Kidney epithelial cell (primary cell): ENCODE results near the gene C2CD4D. TPM values are rescaled to one million over a fixed set of nuclear protein-coding genes. Genes with fewer than 3 reads are reported as not detected.

Source experiments
- DNase-seq: peaks from one replicate; pipeline ENCODE4 v3.0.0-alpha.2; 2010; ENCODE audit warnings: low read depth
- H3K27me3 ChIP-seq: 2 replicates; pipeline ENCODE4 v1.6.0; 2011; ENCODE audit warnings: low read length; ENCODE audit not compliant: control insufficient read depth, insufficient read depth
- H3K36me3 ChIP-seq: 2 replicates; pipeline ENCODE4 v1.5.1; 2011; ENCODE audit warnings: low read length; ENCODE audit not compliant: control insufficient read depth, insufficient read depth
- H3K4me3 ChIP-seq: 2 replicates; pipeline ENCODE4 v1.5.1; 2011; ENCODE audit warnings: low read depth, mild to moderate bottlenecking, control low read depth, low read length
- total RNA-seq: library from RNA; depleted of rRNA; stranded (reverse); fragments of >200 nt; gene quantifications from 2 replicates; pipeline ENCODE4 v1.2.3, GENCODE V29; 2015
- TF ChIP-seq, protein P1 (sequence below): IDR thresholded peaks from 2 replicates; pipeline ENCODE4 v1.5.1; 2011; ENCODE audit warnings: mild to moderate bottlenecking, moderate library complexity, low read length, control low read depth, inconsistent platforms; ENCODE audit not compliant: insufficient read depth, poor library complexity, severe bottlenecking

C2CD4D gene
- total RNA-seq, 1 donor from 2014 or later = 1.3 TPM

DNA sequence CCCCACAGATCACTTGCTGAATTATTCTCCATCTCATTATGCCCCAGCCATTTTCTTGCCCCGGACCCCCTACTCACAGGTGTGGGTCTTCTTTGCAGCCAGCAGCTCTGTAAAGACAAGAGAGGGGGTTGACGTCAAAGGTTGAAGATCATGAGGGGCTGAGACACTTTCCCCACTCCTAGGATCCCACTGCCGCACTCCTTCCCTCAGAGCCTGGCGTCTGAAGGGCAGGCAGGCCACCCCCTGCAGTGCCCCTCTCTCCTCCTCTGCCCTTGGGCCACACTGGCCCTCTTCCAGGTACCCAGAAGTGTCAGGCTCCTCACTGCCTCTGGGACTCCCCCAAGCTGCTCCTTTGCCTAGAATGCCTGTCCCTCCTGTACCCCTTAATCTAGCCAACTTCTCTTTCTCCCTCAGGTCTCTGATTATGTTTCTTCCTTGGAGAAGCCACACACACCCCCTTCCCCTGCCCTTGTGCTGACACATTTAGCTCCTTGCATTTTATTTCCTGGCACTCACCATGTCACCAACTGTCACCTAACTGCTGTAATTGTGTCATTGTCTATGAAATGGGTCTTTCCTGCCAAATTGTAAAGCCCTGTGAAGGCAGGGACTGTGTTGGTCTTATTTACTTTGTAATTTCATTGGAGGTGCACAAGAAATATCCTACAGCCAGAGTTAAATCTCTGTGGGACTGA is 10.1 kb downstream of the C2CD4D start:
- Histone ChIP-seq H3K36me3 (no peaks in the 10 kb centered on the region), H3K27me3 (no peaks in the 10 kb centered on the region), H3K4me3 (no peak overlapping the region)
- no peak for DNase-seq
- TF ChIP-seq, protein P1, sequence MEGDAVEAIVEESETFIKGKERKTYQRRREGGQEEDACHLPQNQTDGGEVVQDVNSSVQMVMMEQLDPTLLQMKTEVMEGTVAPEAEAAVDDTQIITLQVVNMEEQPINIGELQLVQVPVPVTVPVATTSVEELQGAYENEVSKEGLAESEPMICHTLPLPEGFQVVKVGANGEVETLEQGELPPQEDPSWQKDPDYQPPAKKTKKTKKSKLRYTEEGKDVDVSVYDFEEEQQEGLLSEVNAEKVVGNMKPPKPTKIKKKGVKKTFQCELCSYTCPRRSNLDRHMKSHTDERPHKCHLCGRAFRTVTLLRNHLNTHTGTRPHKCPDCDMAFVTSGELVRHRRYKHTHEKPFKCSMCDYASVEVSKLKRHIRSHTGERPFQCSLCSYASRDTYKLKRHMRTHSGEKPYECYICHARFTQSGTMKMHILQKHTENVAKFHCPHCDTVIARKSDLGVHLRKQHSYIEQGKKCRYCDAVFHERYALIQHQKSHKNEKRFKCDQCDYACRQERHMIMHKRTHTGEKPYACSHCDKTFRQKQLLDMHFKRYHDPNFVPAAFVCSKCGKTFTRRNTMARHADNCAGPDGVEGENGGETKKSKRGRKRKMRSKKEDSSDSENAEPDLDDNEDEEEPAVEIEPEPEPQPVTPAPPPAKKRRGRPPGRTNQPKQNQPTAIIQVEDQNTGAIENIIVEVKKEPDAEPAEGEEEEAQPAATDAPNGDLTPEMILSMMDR = no peak

DNA sequence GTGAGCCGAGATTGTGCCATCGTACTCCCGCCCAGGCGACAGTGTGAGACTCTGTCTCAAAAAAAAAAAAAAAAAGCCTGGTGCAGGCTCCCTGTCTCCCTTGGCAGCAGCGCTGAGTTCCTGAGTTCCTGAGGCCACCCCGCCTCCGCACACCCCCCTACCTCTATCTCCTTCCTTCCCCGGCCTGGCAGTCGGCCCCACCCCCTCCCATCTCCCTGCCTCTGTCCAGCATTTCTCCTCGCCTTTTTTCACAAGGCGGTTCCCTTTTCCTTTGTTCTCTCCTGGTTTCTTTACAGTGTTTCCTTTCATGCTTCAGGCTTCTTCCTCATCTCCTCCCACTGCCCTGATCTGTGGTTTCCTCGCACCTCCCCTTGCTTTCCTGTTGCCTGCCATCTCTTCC is 10.7 kb downstream of the C2CD4D start:
- Histone ChIP-seq H3K36me3 (no peaks in the 10 kb centered on the region), H3K27me3 (no peaks in the 10 kb centered on the region), H3K4me3 (no peak overlapping the region)
- TF ChIP-seq, protein P1 = no peak
- no peak for DNase-seq

DNA sequence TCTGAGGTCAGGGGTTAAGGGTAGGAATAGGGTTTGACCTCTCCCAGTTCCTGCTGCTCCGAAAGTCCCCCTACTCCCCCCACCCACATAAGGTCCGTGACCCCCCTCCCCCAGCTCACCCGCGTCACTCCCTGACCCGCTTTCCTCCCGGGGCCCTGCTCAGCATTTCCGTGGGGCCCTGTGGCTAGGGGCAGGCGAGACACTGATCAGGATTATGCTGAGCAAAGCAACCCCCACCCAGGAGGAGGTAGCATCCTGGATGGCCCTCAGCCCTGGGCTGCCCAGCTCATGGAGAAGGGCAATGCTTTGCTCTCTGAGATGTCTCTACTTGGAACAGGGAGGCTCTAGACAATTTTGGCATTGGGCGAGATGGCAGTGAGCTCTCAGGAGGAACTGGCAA is 11.8 kb downstream of the C2CD4D start:
- TF ChIP-seq, protein P1 = no peak
- no peak overlapping the region for H3K4me3 ChIP-seq
- DNase-seq = no peak
- H3K36me3 ChIP-seq = no peaks in the 10 kb centered on the region
- H3K27me3 ChIP-seq = no peaks in the 10 kb centered on the region

DNA sequence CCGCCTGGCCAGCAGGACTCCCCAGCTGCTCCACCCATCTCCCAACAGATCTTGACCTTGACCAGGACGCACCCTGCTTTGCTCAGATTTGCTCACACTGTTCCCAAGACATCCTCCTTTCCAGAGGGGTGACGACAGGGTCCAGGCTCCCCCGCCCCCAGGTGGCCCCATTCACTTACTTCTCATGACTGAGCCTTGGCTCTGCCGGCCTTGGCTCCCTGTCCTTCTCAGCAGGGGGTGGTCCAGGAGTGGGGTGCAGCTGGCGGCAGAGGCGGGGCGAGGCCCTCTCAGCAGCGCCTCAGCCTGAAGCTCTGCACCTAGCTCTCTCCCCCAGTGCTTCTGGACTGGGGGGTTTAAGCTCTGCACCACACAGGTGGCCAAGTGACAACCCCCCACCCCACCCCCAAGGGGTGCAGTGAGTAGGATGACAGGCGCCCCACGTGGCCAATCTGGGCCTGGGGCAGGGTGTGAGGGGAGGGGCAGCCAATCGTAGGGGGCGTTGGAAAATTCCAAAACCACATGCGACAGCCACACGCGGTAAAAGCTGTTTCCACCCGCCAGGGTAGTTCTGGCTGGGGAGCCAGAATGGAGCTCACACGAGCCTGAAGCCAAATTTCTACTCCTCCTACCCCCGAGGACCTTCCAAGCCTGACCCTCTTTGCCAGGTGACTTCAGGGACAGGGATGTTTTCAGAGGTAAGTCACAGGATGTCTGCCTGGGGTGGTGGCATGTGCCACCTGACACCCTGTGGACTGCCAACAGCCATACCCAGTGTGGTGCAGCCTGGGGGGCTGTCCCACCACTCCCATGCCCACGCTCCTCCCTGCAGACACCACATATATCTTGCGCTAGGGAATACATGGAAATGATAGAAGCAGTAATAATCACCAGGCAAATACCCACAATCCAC is 13.6 kb downstream of the C2CD4D start:
- H3K4me3 ChIP-seq = no peak overlapping the region
- no peak for DNase-seq
- H3K36me3 ChIP-seq = no peaks in the 10 kb centered on the region
- TF ChIP-seq, protein P1 = no peak
- no peaks in the 10 kb centered on the region for H3K27me3 ChIP-seq

DNA sequence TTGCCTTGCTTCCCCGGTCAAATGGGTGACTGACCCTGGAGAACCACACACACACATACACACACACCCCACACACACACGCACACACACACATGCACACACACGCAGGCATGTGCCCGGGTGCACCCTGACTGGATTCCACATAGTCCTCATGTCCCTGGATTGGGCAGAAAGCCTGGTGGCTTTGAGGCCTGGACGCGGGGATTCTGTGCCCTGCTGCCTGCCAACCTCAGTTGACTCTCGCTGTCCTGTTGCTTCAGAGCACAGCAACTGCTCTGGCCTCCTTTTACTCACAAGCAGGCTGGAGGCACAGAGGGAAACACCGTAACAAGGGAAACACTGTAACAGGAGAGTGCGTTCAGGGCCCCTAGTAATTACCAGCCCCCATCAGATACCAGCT is 14.4 kb downstream of the C2CD4D start:
- TF ChIP-seq, protein P1 = no peak
- DNase-seq = no peak
- no peaks in the 10 kb centered on the region for H3K36me3 ChIP-seq
- no peak overlapping the region for H3K4me3 ChIP-seq
- no peaks in the 10 kb centered on the region for H3K27me3 ChIP-seq
